RPMI7951 (cell line): Measurements from ENCODE around the gene LDLR. TPM values are rescaled to one million over a fixed set of nuclear protein-coding genes. Genes with fewer than 3 reads are reported as not detected.

Experiments used
- DNase-seq: peaks from one replicate; pipeline ENCODE4 v3.0.0-alpha.2; 2012; ENCODE audit warnings: low read depth
- total RNA-seq: library from RNA; depleted of rRNA; stranded (reverse); fragments of >200 nt; shearing (Covaris generic); gene quantifications from 2 replicates; pipeline ENCODE4 v1.2.3, GENCODE V29; 2014; rRNA removed

Gene LDLR
- total RNA-seq = 44.0 and 46.7 TPM in 2 replicates

GRCh38 chr19:11089254-11090013 is at the start of gene LDLR:
LDLR (plus strand) TSS chr19:11089463; CDS start chr19:11089549, 86 bp downstream.
- peak; percentile 95 for DNase-seq

GRCh38 chr19:11041194-11041593 is 48.1 kb upstream of the LDLR start:
- no peak for DNase-seq

GRCh38 chr19:11041966-11042627 is 47.2 kb upstream of the LDLR start:
- no peak for DNase-seq

GRCh38 chr19:11044431-11044830 is 44.8 kb upstream of the LDLR start:
- no peak for DNase-seq

- no peak for DNase-seq
These were observed 43.7 kb upstream of the LDLR start for GRCh38 chr19:11045536-11045935.

GRCh38 chr19:11046605-11047354 is 42.5 kb upstream of the LDLR start:
- no peak for DNase-seq

- no peak for DNase-seq
These were observed 41.4 kb upstream of the LDLR start for GRCh38 chr19:11047866-11048265.

- no peak for DNase-seq
These were observed 38.7 kb upstream of the LDLR start for GRCh38 chr19:11050323-11051114.

- DNase-seq = no peak
These were observed 35.5 kb upstream of the LDLR start for GRCh38 chr19:11053817-11054195.

GRCh38 chr19:11054200-11054599 is 35.1 kb upstream of the LDLR start:
- DNase-seq = no peak

GRCh38 chr19:11054628-11055027 is 34.6 kb upstream of the LDLR start:
- DNase-seq = no peak

GRCh38 chr19:11058246-11059030 is 30.8 kb upstream of the LDLR start:
- no peak for DNase-seq

- DNase-seq = no peak
These were observed 29.5 kb upstream of the LDLR start for GRCh38 chr19:11059511-11060358.

- no peak for DNase-seq
These were observed 27.3 kb upstream of the LDLR start for GRCh38 chr19:11061952-11062351.

- no peak for DNase-seq
These were observed 25.8 kb upstream of the LDLR start for GRCh38 chr19:11063434-11063833.

- peak; percentile 48 for DNase-seq
These were observed 24.4 kb upstream of the LDLR start for GRCh38 chr19:11064831-11065303.

GRCh38 chr19:11066326-11066725 is 22.9 kb upstream of the LDLR start:
- DNase-seq = no peak

GRCh38 chr19:11067356-11068113 is 21.7 kb upstream of the LDLR start:
- DNase-seq = no peak

GRCh38 chr19:11069561-11069960 is 19.7 kb upstream of the LDLR start:
- no peak for DNase-seq
